Measurements from ENCODE around the gene REPIN1.

The REPIN1 gene

GRCh38 chr7:150341263-150342120 is 27.1 kb upstream of the REPIN1 start, which contains the start of gene RARRES2:
RARRES2 (minus strand) TSS chr7:150341629; CDS start chr7:150340609, 1,020 bp downstream.
- Mint-ChIP-seq H3K9me3 (peaks cover 9% of the 10 kb centered on the region), H3K4me3 (no peak within 1 kb of the TSS), H3K36me3 (ENCODE audit: low read depth) (no peaks in the 10 kb centered on the region), H3K4me1 (ENCODE audit: low read depth) (no peaks in the 10 kb centered on the region), H3K27ac (no peak within 1 kb of the TSS), H3K27me3 (ENCODE audit: low read depth) (peaks cover 51% of the 10 kb centered on the region)
- no peak for DNase-seq (ENCODE audit: low spot score)

GRCh38 chr7:150342121-150342408 is 26.6 kb upstream of the REPIN1 start:
- H3K9me3 Mint-ChIP-seq, result peaks cover 9% of the 10 kb centered on the region
- no peak overlapping the region for H3K4me3 Mint-ChIP-seq
- no peaks in the 10 kb centered on the region for H3K4me1 Mint-ChIP-seq (ENCODE audit: low read depth)
- H3K27ac Mint-ChIP-seq, result no peak overlapping the region
- peaks cover 54% of the 10 kb centered on the region for H3K27me3 Mint-ChIP-seq (ENCODE audit: low read depth)
- DNase-seq (ENCODE audit: low spot score), result no peak
- no peaks in the 10 kb centered on the region for H3K36me3 Mint-ChIP-seq (ENCODE audit: low read depth)

GRCh38 chr7:150343225-150343624 is 25.4 kb upstream of the REPIN1 start:
- H3K27me3 Mint-ChIP-seq (ENCODE audit: low read depth), result peaks cover 54% of the 10 kb centered on the region
- H3K4me3 Mint-ChIP-seq, result no peak overlapping the region
- H3K36me3 Mint-ChIP-seq (ENCODE audit: low read depth), result no peaks in the 10 kb centered on the region
- H3K4me1 Mint-ChIP-seq (ENCODE audit: low read depth), result no peaks in the 10 kb centered on the region
- H3K27ac Mint-ChIP-seq, result no peak overlapping the region
- H3K9me3 Mint-ChIP-seq, result peaks cover 9% of the 10 kb centered on the region
- DNase-seq (ENCODE audit: low spot score), result no peak

- Mint-ChIP-seq H3K9me3 (peaks cover 9% of the 10 kb centered on the region), H3K4me1 (ENCODE audit: low read depth) (no peaks in the 10 kb centered on the region), H3K27me3 (ENCODE audit: low read depth) (peaks cover 56% of the 10 kb centered on the region), H3K27ac (no peak overlapping the region), H3K4me3 (no peak overlapping the region), H3K36me3 (ENCODE audit: low read depth) (no peaks in the 10 kb centered on the region)
- no peak for DNase-seq (ENCODE audit: low spot score)
Observed at GRCh38 chr7:150344299-150344698, 24.3 kb upstream of the REPIN1 start.

GRCh38 chr7:150345012-150345411 is 23.6 kb upstream of the REPIN1 start:
- Mint-ChIP-seq H3K36me3 (ENCODE audit: low read depth) (no peaks in the 10 kb centered on the region), H3K4me3 (no peak overlapping the region), H3K4me1 (ENCODE audit: low read depth) (no peaks in the 10 kb centered on the region), H3K27ac (no peak overlapping the region), H3K27me3 (ENCODE audit: low read depth) (peaks cover 52% of the 10 kb centered on the region), H3K9me3 (peaks cover 9% of the 10 kb centered on the region)
- DNase-seq (ENCODE audit: low spot score), result no peak

- H3K4me1 Mint-ChIP-seq (ENCODE audit: low read depth), result no peaks in the 10 kb centered on the region
- H3K9me3 Mint-ChIP-seq, result peaks cover 9% of the 10 kb centered on the region
- no peak overlapping the region for H3K27ac Mint-ChIP-seq
- peaks cover 48% of the 10 kb centered on the region for H3K27me3 Mint-ChIP-seq (ENCODE audit: low read depth)
- no peak overlapping the region for H3K4me3 Mint-ChIP-seq
- no peaks in the 10 kb centered on the region for H3K36me3 Mint-ChIP-seq (ENCODE audit: low read depth)
- DNase-seq (ENCODE audit: low spot score), result no peak
Observed at GRCh38 chr7:150346922-150347321, 21.7 kb upstream of the REPIN1 start.

GRCh38 chr7:150351587-150352194 is 16.9 kb upstream of the REPIN1 start:
- Mint-ChIP-seq H3K9me3 (no peaks in the 10 kb centered on the region), H3K27ac (no peak overlapping the region), H3K27me3 (ENCODE audit: low read depth) (peaks cover 13% of the 10 kb centered on the region), H3K4me1 (ENCODE audit: low read depth) (peaks cover 8% of the 10 kb centered on the region), H3K36me3 (ENCODE audit: low read depth) (no peaks in the 10 kb centered on the region), H3K4me3 (no peak overlapping the region)
- DNase-seq (ENCODE audit: low spot score), result no peak

GRCh38 chr7:150355666-150356059 is 13.0 kb upstream of the REPIN1 start:
- no peak for DNase-seq (ENCODE audit: low spot score)
- Mint-ChIP-seq H3K27ac (no peak overlapping the region), H3K36me3 (ENCODE audit: low read depth) (no peaks in the 10 kb centered on the region), H3K27me3 (ENCODE audit: low read depth) (peaks cover 9% of the 10 kb centered on the region), H3K4me1 (ENCODE audit: low read depth) (peaks cover 30% of the 10 kb centered on the region), H3K4me3 (no peak overlapping the region), H3K9me3 (no peaks in the 10 kb centered on the region)

GRCh38 chr7:150356265-150356897 is 12.2 kb upstream of the REPIN1 start:
- H3K4me3 Mint-ChIP-seq, result no peak overlapping the region
- H3K9me3 Mint-ChIP-seq, result no peaks in the 10 kb centered on the region
- H3K36me3 Mint-ChIP-seq (ENCODE audit: low read depth), result no peaks in the 10 kb centered on the region
- no peak for DNase-seq (ENCODE audit: low spot score)
- H3K27ac Mint-ChIP-seq, result no peak overlapping the region
- H3K27me3 Mint-ChIP-seq (ENCODE audit: low read depth), result peaks cover 6% of the 10 kb centered on the region
- H3K4me1 Mint-ChIP-seq (ENCODE audit: low read depth), result peaks cover 30% of the 10 kb centered on the region

GRCh38 chr7:150357270-150357669 is 11.4 kb upstream of the REPIN1 start:
- H3K4me3 Mint-ChIP-seq, result peak overlapping the region; percentile 45
- H3K36me3 Mint-ChIP-seq (ENCODE audit: low read depth), result no peaks in the 10 kb centered on the region
- peaks cover 30% of the 10 kb centered on the region for H3K4me1 Mint-ChIP-seq (ENCODE audit: low read depth)
- peaks cover 2% of the 10 kb centered on the region for H3K27me3 Mint-ChIP-seq (ENCODE audit: low read depth)
- H3K9me3 Mint-ChIP-seq, result no peaks in the 10 kb centered on the region
- peak overlapping the region; percentile 75 for H3K27ac Mint-ChIP-seq
- peak; percentile 53 for DNase-seq (ENCODE audit: low spot score)

GRCh38 chr7:150357771-150358427 is 10.7 kb upstream of the REPIN1 start:
- H3K27me3 Mint-ChIP-seq (ENCODE audit: low read depth), result peaks cover 2% of the 10 kb centered on the region
- no peaks in the 10 kb centered on the region for H3K36me3 Mint-ChIP-seq (ENCODE audit: low read depth)
- peak overlapping the region; percentile 75 for H3K27ac Mint-ChIP-seq
- peak overlapping the region; percentile 45 for H3K4me3 Mint-ChIP-seq
- DNase-seq (ENCODE audit: low spot score), result no peak
- no peaks in the 10 kb centered on the region for H3K9me3 Mint-ChIP-seq
- peaks cover 30% of the 10 kb centered on the region for H3K4me1 Mint-ChIP-seq (ENCODE audit: low read depth)

GRCh38 chr7:150358433-150358832 is 10.2 kb upstream of the REPIN1 start:
- Mint-ChIP-seq H3K27ac (no peak overlapping the region), H3K4me1 (ENCODE audit: low read depth) (peaks cover 30% of the 10 kb centered on the region), H3K4me3 (no peak overlapping the region), H3K27me3 (ENCODE audit: low read depth) (no peaks in the 10 kb centered on the region), H3K36me3 (ENCODE audit: low read depth) (no peaks in the 10 kb centered on the region), H3K9me3 (no peaks in the 10 kb centered on the region)
- DNase-seq (ENCODE audit: low spot score), result no peak

- no peak overlapping the region for H3K4me3 Mint-ChIP-seq
- no peaks in the 10 kb centered on the region for H3K9me3 Mint-ChIP-seq
- DNase-seq (ENCODE audit: low spot score), result no peak
- no peaks in the 10 kb centered on the region for H3K27me3 Mint-ChIP-seq (ENCODE audit: low read depth)
- no peaks in the 10 kb centered on the region for H3K36me3 Mint-ChIP-seq (ENCODE audit: low read depth)
- peak overlapping the region; percentile 38 for H3K27ac Mint-ChIP-seq
- H3K4me1 Mint-ChIP-seq (ENCODE audit: low read depth), result peaks cover 35% of the 10 kb centered on the region
Observed at GRCh38 chr7:150358988-150359621, 9.5 kb upstream of the REPIN1 start.
